ENCODE results near the gene OMG.
"Not testable (repeated sequence)": the region's sequence is repeated elsewhere in the genome, so short reads cannot be mapped to it uniquely, and the experiment has no call there.

OMG gene

GRCh38 chr17:31308372-31309334 is 11.6 kb upstream of the OMG start:
- peak; percentile 65 to 85 for DNase-seq

GRCh38 chr17:31307640-31308039 is 10.6 kb upstream of the OMG start:
- DNase-seq: no peak

- no peak for DNase-seq
These were observed 2.6 kb upstream of the OMG start for GRCh38 chr17:31299624-31300023.

- no peak for DNase-seq
These were observed 897 bp downstream of the OMG start for GRCh38 chr17:31296142-31296541.

GRCh38 chr17:31295489-31295871 is 1.6 kb downstream of the OMG start:
- DNase-seq: no peak

GRCh38 chr17:31294820-31295488 is 2.1 kb downstream of the OMG start:
- no peak for DNase-seq

- no peak for DNase-seq
These were observed 2.8 kb downstream of the OMG start for GRCh38 chr17:31294231-31294630.

GRCh38 chr17:31293581-31293980 is 3.5 kb downstream of the OMG start:
- no peak for DNase-seq

GRCh38 chr17:31291820-31292219 is 5.2 kb downstream of the OMG start:
- no peak for DNase-seq

- no peak for DNase-seq
These were observed 7.2 kb downstream of the OMG start for GRCh38 chr17:31289790-31290189.

- not testable (repeated sequence) for DNase-seq
These were observed 9.1 kb downstream of the OMG start for GRCh38 chr17:31287932-31288331.

GRCh38 chr17:31286587-31286986 is 10.5 kb downstream of the OMG start:
- no peak for DNase-seq

- DNase-seq: no peak
These were observed 13.2 kb downstream of the OMG start for GRCh38 chr17:31283841-31284240.

GRCh38 chr17:31281061-31281460 is 16.0 kb downstream of the OMG start:
- DNase-seq: no peak

- no peak for DNase-seq
These were observed 17.6 kb downstream of the OMG start for GRCh38 chr17:31279401-31279800.

- DNase-seq: peak; percentile 35 to 54
These were observed 21.9 kb downstream of the OMG start for GRCh38 chr17:31275116-31275515.

GRCh38 chr17:31274252-31274651 is 22.8 kb downstream of the OMG start:
- DNase-seq: peak; percentile 77 to 82

- DNase-seq: no peak
These were observed 23.5 kb downstream of the OMG start for GRCh38 chr17:31273516-31273915.

- no peak for DNase-seq
These were observed 24.2 kb downstream of the OMG start for GRCh38 chr17:31272803-31273202.

- DNase-seq: no peak
These were observed 24.8 kb downstream of the OMG start for GRCh38 chr17:31272236-31272635.

- no peak for DNase-seq
These were observed 27.5 kb downstream of the OMG start for GRCh38 chr17:31269578-31269983.

- no peak for DNase-seq
These were observed 27.9 kb downstream of the OMG start for GRCh38 chr17:31269036-31269577.

- DNase-seq: no peak
These were observed 31.0 kb downstream of the OMG start for GRCh38 chr17:31266042-31266441.

GRCh38 chr17:31262923-31263322 is 34.1 kb downstream of the OMG start:
- not testable (repeated sequence) for DNase-seq

Measured in inflammatory macrophage treated with lipopolysaccharide for 1 hour (primary cell).